HepG2 (cell line): Measurements from ENCODE around the gene CAND1. TPM values are rescaled to one million over a fixed set of nuclear protein-coding genes. Genes with fewer than 3 reads are reported as not detected.

Experiments
- ATAC-seq: fragments of 200-7000 bp; cut with Tn5 transposase; 3 replicates; pipeline ENCODE4 v1.9.1; 2020; ENCODE audit warnings: mild to moderate bottlenecking, moderate library complexity
- BruUV-seq: library from RNA; stranded (reverse); fragments of 400-500 nt; replicated peaks from 2 replicates; lab custom pipeline; 2021; lab: Mats Ljungman, UMichigan
- CTCF ChIA-PET: fragments of 300-600 bp; formaldehyde crosslinking; extraction: SDS; loops from one replicate; lab custom pipeline; 2021; ENCODE audit warnings: low total read pairs, inconsistent platforms, low intra/inter-chr PET ratio; lab: Yijun Ruan, JAX
- POLR2A ChIA-PET: fragments of 350-600 bp; sonication (Branson Sonifier 250); formaldehyde crosslinking; loops from one replicate; lab custom pipeline; 2020; ENCODE audit warnings: antibody characterized with exemption, inconsistent platforms; lab: Yijun Ruan, JAX
- DNase-seq: peaks from one replicate; pipeline ENCODE4 v3.0.0-alpha.2; 2015; ENCODE audit warnings: low spot score
- FAIRE-seq: peaks from 3 replicates; lab custom pipeline; 2011; peaks lifted over from hg19 to GRCh38; lab: Jason Lieb, UNC
- H2AFZ ChIP-seq: one replicate; pipeline ENCODE4 v1.6.1; 2011; ENCODE audit warnings: low read length, inconsistent platforms
- H3K27ac ChIP-seq: fragments of 300-600 bp; 3 replicates; pipeline ENCODE4 v1.8.0; 2011; ENCODE audit warnings: mixed run types, mild to moderate bottlenecking, mixed read lengths, low read length, inconsistent platforms; ENCODE audit not compliant: insufficient read depth; ENCODE audit errors: extremely low read length
- H3K27me3 ChIP-seq, 2 experiments: fragments of 200-600 bp in 1 of 2; 2 replicates in 1 of 2; 3 replicates in 1 of 2; pipeline versions ENCODE4 v1.6.0 to v1.8.0; 2011; ENCODE audit warnings: low read length in 2 of 2, mild to moderate bottlenecking in 2 of 2, moderate library complexity in 2 of 2, inconsistent platforms in 1 of 2; ENCODE audit not compliant: insufficient read depth in 2 of 2, control insufficient read depth in 1 of 2
- H3K36me3 ChIP-seq, 2 experiments: fragments of 200-600 bp in 1 of 2; replicated peaks in 1 of 2; 2 replicates in 1 of 2; 3 replicates in 1 of 2; pipeline versions ENCODE4 v1.5.1 to v1.8.0; 2011; ENCODE audit warnings: low read length in 2 of 2, inconsistent platforms in 1 of 2; ENCODE audit not compliant: insufficient read depth in 2 of 2, control insufficient read depth in 1 of 2
- H3K4me1 ChIP-seq: 2 replicates; pipeline ENCODE4 v1.5.1; 2012; ENCODE audit warnings: low read length, inconsistent platforms; ENCODE audit not compliant: insufficient read depth
- H3K4me2 ChIP-seq: 2 replicates; pipeline ENCODE4 v1.6.0; 2011; ENCODE audit warnings: low read depth, low read length, inconsistent platforms
- H3K4me3 ChIP-seq, 3 experiments: fragments of 200-600 bp in 1 of 3; sonication (generic), shearing (Covaris generic) in 1 of 3; replicated peaks in 1 of 3; 2 replicates each; pipeline ENCODE4 v1.5.1; 2011 to 2016; ENCODE audit warnings: low read length in 3 of 3, inconsistent platforms in 2 of 3, low read depth in 2 of 3, mild to moderate bottlenecking in 2 of 3, control low read depth in 1 of 3, mixed read lengths in 1 of 3; ENCODE audit not compliant: insufficient read depth in 1 of 3
- H3K79me2 ChIP-seq: one replicate; pipeline ENCODE4 v1.6.1; 2011; ENCODE audit warnings: low read length, inconsistent platforms; ENCODE audit not compliant: insufficient read depth
- H3K9ac ChIP-seq: 2 replicates; pipeline ENCODE4 v1.6.0; 2011; ENCODE audit warnings: mild to moderate bottlenecking, low read depth, low read length, inconsistent platforms; ENCODE audit not compliant: insufficient read depth
- H3K9me3 ChIP-seq: 2 replicates; pipeline ENCODE4 v1.5.1; 2012; ENCODE audit warnings: mild to moderate bottlenecking, low read length
- H4K20me1 ChIP-seq: 2 replicates; pipeline ENCODE4 v1.6.0; 2011; ENCODE audit warnings: inconsistent platforms, mild to moderate bottlenecking, low read length, moderate library complexity; ENCODE audit not compliant: insufficient read depth
- IRX3 ChIP-seq: sonication (generic); formaldehyde crosslinking; IDR thresholded peaks from 2 replicates; pipeline ENCODE4 v1.8.1; 2023; ENCODE audit warnings: mild to moderate bottlenecking, low read depth, missing genetic modification reagents, borderline replicate concordance
- MIER3 ChIP-seq: IDR thresholded peaks from 2 replicates; pipeline ENCODE4 v1.6.1; 2016; ENCODE audit warnings: missing compliant biosample characterization, borderline replicate concordance
- NR2F2 ChIP-seq: IDR thresholded peaks from 2 replicates; pipeline ENCODE4 v1.6.1; 2012; ENCODE audit warnings: low read depth, inconsistent platforms, borderline replicate concordance
- ZBTB8A ChIP-seq: sonication (generic); formaldehyde crosslinking; IDR thresholded peaks from 2 replicates; pipeline ENCODE4 v1.4.0; 2020; ENCODE audit warnings: mild to moderate bottlenecking, low read depth, missing genetic modification reagents, borderline replicate concordance
- ZNF337 ChIP-seq: sonication (generic); formaldehyde crosslinking; IDR thresholded peaks from 2 replicates; pipeline ENCODE4 v1.5.1; 2020; ENCODE audit warnings: missing genetic modification reagents, low read depth, mild to moderate bottlenecking, borderline replicate concordance
- ZNF503 ChIP-seq: sonication (generic); formaldehyde crosslinking; IDR thresholded peaks from 2 replicates; pipeline ENCODE4 v1.4.0; 2020; ENCODE audit warnings: missing genetic modification reagents
- ZNF513 ChIP-seq: sonication (generic); formaldehyde crosslinking; conservative IDR thresholded peaks from 2 replicates; pipeline ENCODE4 v1.5.0; 2020; ENCODE audit warnings: missing genetic modification reagents
- ZNF629 ChIP-seq: sonication (generic); formaldehyde crosslinking; conservative IDR thresholded peaks from 2 replicates; pipeline ENCODE4 v1.5.0; 2020; ENCODE audit warnings: missing genetic modification reagents
- ZNF672 ChIP-seq: sonication (generic); formaldehyde crosslinking; IDR thresholded peaks from 2 replicates; pipeline ENCODE4 v1.8.1; 2022; ENCODE audit warnings: missing genetic modification reagents
- ZNF674 ChIP-seq: sonication (generic); formaldehyde crosslinking; IDR thresholded peaks from 2 replicates; pipeline ENCODE4 v1.5.0; 2020; ENCODE audit warnings: low read depth, mild to moderate bottlenecking, missing genetic modification reagents
- WGBS: methylation state at CpG from one replicate; pipeline ENCODE4 v1.1.6; 2017; ENCODE audit warnings: low lambda C conversion rate; 5-methylcytosine and 5-hydroxymethylcytosine counted together
- in situ Hi-C: cut with HindIII; loops from 2 replicates; pipeline ENCODE4 v1.10.0; 2017; ENCODE audit warnings: low pct_unique_long_range_greater_than_20kb; ENCODE audit not compliant: extremely low pct_ligation_motif_present
- intact Hi-C: fragments of 100-400 bp; cut with micrococcal nuclease; formaldehyde crosslinking; loops from one replicate; pipeline ENCODE4 v1.10.0; 2022; ENCODE audit not compliant: unreplicated experiment
- polyA plus RNA-seq, 8 experiments: library from polyadenylated mRNA; depleted of rRNA in 3 of 8; stranded (reverse) in 7 of 8; unstranded in 1 of 8; fragments of >200 nt; fragmentation: Illumina TruSeq in 4 of 8; extraction: Trizol in 4 of 8; gene quantifications; 2 replicates each; pipeline versions ENCODE4 v1.2.1 to v1.2.3, GENCODE V29; 2011 to 2016; ENCODE audit warnings: low read depth in 4 of 8, missing spikeins in 1 of 8, mixed read lengths in 1 of 8; ENCODE audit not compliant: insufficient read depth in 1 of 8
- total RNA-seq, 5 experiments: library from RNA; depleted of rRNA; stranded (reverse); fragments of >200 nt; fragmentation: Illumina TruSeq; extraction: Trizol; gene quantifications; 2 replicates each; pipeline ENCODE4 v1.2.3, GENCODE V29; 2016; ENCODE audit warnings: low read depth in 1 of 5

CAND1 gene
- total and polyA plus RNA-seq, 2 of the 13 experiments (the other 11 are each of a cell fraction or from before 2014, with no cell fraction given), result 56.2 to 138 TPM

GRCh38 chr12:67354322-67354721, 85.2 kb downstream of the CAND1 start:
- H2AFZ ChIP-seq, result no peak overlapping the region
- intact Hi-C loops (no loop called here), in situ Hi-C loops (no loop called here)
- no peaks in the 10 kb centered on the region for H3K9me3 ChIP-seq
- no peak overlapping the region for H3K9ac ChIP-seq
- H3K4me1 ChIP-seq, result no peaks in the 10 kb centered on the region
- H3K27ac ChIP-seq, result no peak overlapping the region
- H3K79me2 ChIP-seq, result no peaks in the 10 kb centered on the region
- 39% methylated on average over 5 of the region's 5 CpGs for WGBS
- H3K4me3 ChIP-seq, result no peak overlapping the region
- no peak for TF ChIP-seq ZBTB8A (CRISPR knock-in tag)
- TF ChIP-seq ZNF629 (CRISPR knock-in tag), result no peak
- no peak for TF ChIP-seq ZNF337 (CRISPR knock-in tag)
- TF ChIP-seq ZNF672, result no peak
- TF ChIP-seq NR2F2, result no peak
- no peak for FAIRE-seq
- no peaks in the 10 kb centered on the region for H4K20me1 ChIP-seq
- BruUV-seq, result no TSS peak
- ATAC-seq, result no peak
- no peaks in the 10 kb centered on the region for H3K27me3 ChIP-seq
- no peaks in the 10 kb centered on the region for H3K36me3 ChIP-seq
- no peak overlapping the region for H3K4me2 ChIP-seq
- no peak for DNase-seq
- ChIA-PET POLR2A (no interaction called here), CTCF (no interaction called here)

- Histone ChIP-seq H3K79me2 (no peaks in the 10 kb centered on the region), H3K4me1 (no peaks in the 10 kb centered on the region), H4K20me1 (no peaks in the 10 kb centered on the region), H3K27ac (no peak overlapping the region), H3K4me3 (no peak overlapping the region), H3K4me2 (no peak overlapping the region), H3K9ac (no peak overlapping the region), H3K27me3 (no peaks in the 10 kb centered on the region), H2AFZ (no peak overlapping the region), H3K9me3 (no peaks in the 10 kb centered on the region), H3K36me3 (no peaks in the 10 kb centered on the region)
- in situ Hi-C loops (loop anchor here (5.0 kb wide), 2 partner anchors 87 to 587 kb away; no protein-coding TSS in a partner anchor), intact Hi-C loops (no loop called here)
- no peak for FAIRE-seq
- WGBS, result 52% methylated on average over 1 of the region's 1 CpG
- BruUV-seq, result no TSS peak
- no peak for DNase-seq
- ChIA-PET CTCF (interaction anchor here (2.0 to 3.2 kb wide), 2 partner anchors 87 to 588 kb away, joined by 11 to 19 read pairs; no protein-coding TSS in a partner anchor), POLR2A (no interaction called here)
- ATAC-seq, result no peak
- TF ChIP-seq MIER3 (CRISPR knock-in tag) (no peak), ZNF513 (no peak), IRX3 (CRISPR knock-in tag) (no peak), ZNF674 (no peak), ZNF503 (CRISPR knock-in tag) (no peak)
These were observed 85.8 kb downstream of the CAND1 start for GRCh38 chr12:67354966-67355365.
